IMR-90 (cell line): Measurements from ENCODE around the gene NENF. TPM values are rescaled to one million over a fixed set of nuclear protein-coding genes. Genes with fewer than 3 reads are reported as not detected.

Experiments
- ATAC-seq: fragments of 200-7000 bp; cut with Tn5 transposase; 2 replicates; pipeline ENCODE4 v1.9.1; 2020; ENCODE audit warnings: low read depth, mild to moderate bottlenecking, moderate library complexity
- BruUV-seq: library from RNA; stranded (reverse); fragments of 400-500 nt; replicated peaks from 2 replicates; lab custom pipeline; 2021; lab: Mats Ljungman, UMichigan
- CTCF ChIA-PET: fragments of 300-600 bp; formaldehyde crosslinking; extraction: SDS; loops from one replicate; lab custom pipeline; 2021; ENCODE audit warnings: antibody characterized with exemption; lab: Yijun Ruan, JAX
- POLR2A ChIA-PET: fragments of 300-600 bp; sonication (Branson Sonifier 250); formaldehyde crosslinking; loops from one replicate; lab custom pipeline; 2022; ENCODE audit warnings: antibody characterized with exemption; ENCODE audit not compliant: unreplicated experiment; lab: Charles Lee
- DNase-seq: peaks from one replicate; pipeline ENCODE4 v3.0.0; 2013
- H2AFZ ChIP-seq: replicated peaks from 2 replicates; pipeline ENCODE3; 2013; ENCODE audit warnings: low read length, mild to moderate bottlenecking; ENCODE audit not compliant: poor library complexity
- H2AK5ac ChIP-seq: 2 replicates; pipeline ENCODE4 v1.6.1; 2013; ENCODE audit warnings: low read depth, low read length, inconsistent platforms
- H2AK9ac ChIP-seq: replicated peaks from 2 replicates; pipeline ENCODE3; 2013; ENCODE audit warnings: mild to moderate bottlenecking, low read depth, low read length, moderate library complexity; ENCODE audit not compliant: poor library complexity
- H2BK120ac ChIP-seq: 2 replicates; pipeline ENCODE4 v1.6.1; 2013; ENCODE audit warnings: low read depth, low read length, inconsistent platforms
- H2BK15ac ChIP-seq: 3 replicates; pipeline ENCODE4 v1.6.1; 2013; ENCODE audit warnings: low read depth, low read length, inconsistent platforms
- H2BK20ac ChIP-seq: 2 replicates; pipeline ENCODE4 v1.6.1; 2013; ENCODE audit warnings: low read depth, mild to moderate bottlenecking, inconsistent platforms, low read length, moderate library complexity
- H2BK5ac ChIP-seq: 2 replicates; pipeline ENCODE4 v1.6.1; 2013; ENCODE audit warnings: mild to moderate bottlenecking, low read depth, low read length, inconsistent platforms; ENCODE audit not compliant: poor library complexity, severe bottlenecking
- H3K14ac ChIP-seq: replicated peaks from 2 replicates; pipeline ENCODE4 v1.6.1; 2013; ENCODE audit warnings: low read depth, low read length, inconsistent platforms
- H3K18ac ChIP-seq: 2 replicates; pipeline ENCODE4 v1.6.1; 2013; ENCODE audit warnings: low read depth, low read length, control low read depth
- H3K23ac ChIP-seq: 2 replicates; pipeline ENCODE4 v1.6.1; 2013; ENCODE audit warnings: low read depth, low read length, inconsistent platforms
- H3K27ac ChIP-seq: 2 replicates; pipeline ENCODE4 v1.5.1; 2013; ENCODE audit warnings: mild to moderate bottlenecking, control low read depth, low read length; ENCODE audit not compliant: insufficient read depth
- H3K27me3 ChIP-seq: 2 replicates; pipeline ENCODE4 v1.6.1; 2013; ENCODE audit warnings: low read length; ENCODE audit not compliant: control insufficient read depth, insufficient read depth
- H3K36me3 ChIP-seq: 2 replicates; pipeline ENCODE4 v1.6.1; 2013; ENCODE audit warnings: low read length, mixed read lengths; ENCODE audit not compliant: control insufficient read depth, insufficient read depth
- H3K4ac ChIP-seq: 2 replicates; pipeline ENCODE4 v1.6.1; 2013; ENCODE audit warnings: low read depth, low read length, inconsistent platforms
- H3K4me1 ChIP-seq: 2 replicates; pipeline ENCODE4 v1.6.1; 2013; ENCODE audit warnings: low read length, mixed read lengths; ENCODE audit not compliant: control insufficient read depth, insufficient read depth
- H3K4me2 ChIP-seq: 2 replicates; pipeline ENCODE4 v1.6.1; 2013; ENCODE audit warnings: low read depth, mild to moderate bottlenecking, control low read depth, low read length, moderate library complexity
- H3K4me3 ChIP-seq: 2 replicates; pipeline ENCODE4 v1.5.1; 2013; ENCODE audit warnings: low read depth, mild to moderate bottlenecking, control low read depth, low read length, moderate library complexity; ENCODE audit not compliant: insufficient read depth
- H3K56ac ChIP-seq: 2 replicates; pipeline ENCODE4 v1.6.1; 2013; ENCODE audit warnings: low read length, inconsistent platforms; ENCODE audit not compliant: insufficient read depth; ENCODE audit errors: extremely low read depth
- H3K79me1 ChIP-seq, 2 experiments: 2 replicates each; pipeline ENCODE4 v1.6.1; 2013; ENCODE audit warnings: low read length in 2 of 2, inconsistent platforms in 1 of 2, low read depth in 1 of 2
- H3K9ac ChIP-seq: 2 replicates; pipeline ENCODE4 v1.6.1; 2013; ENCODE audit warnings: low read depth, low read length, control low read depth
- H3K9me1 ChIP-seq: 2 replicates; pipeline ENCODE4 v1.6.1; 2013; ENCODE audit warnings: low read length, inconsistent platforms; ENCODE audit not compliant: insufficient read depth
- H3K9me3 ChIP-seq: 2 replicates; pipeline ENCODE4 v1.6.1; 2013; ENCODE audit warnings: low read length; ENCODE audit not compliant: control insufficient read depth, insufficient read depth
- H4K20me1 ChIP-seq: 2 replicates; pipeline ENCODE4 v1.6.1; 2013; ENCODE audit warnings: low read length, inconsistent platforms; ENCODE audit not compliant: insufficient read depth
- H4K5ac ChIP-seq: 2 replicates; pipeline ENCODE4 v1.6.1; 2013; ENCODE audit warnings: mild to moderate bottlenecking, low read depth, low read length, control low read depth
- H4K8ac ChIP-seq, 2 experiments: 2 replicates each; pipeline ENCODE4 v1.6.1; 2013; ENCODE audit warnings: low read depth in 2 of 2, low read length in 2 of 2, control low read depth in 1 of 2, inconsistent platforms in 1 of 2
- H4K91ac ChIP-seq: 2 replicates; pipeline ENCODE4 v1.6.1; 2013; ENCODE audit warnings: low read depth, low read length, inconsistent platforms; ENCODE audit not compliant: insufficient read depth
- BHLHE40 ChIP-seq: fragments of 150-350 bp; IDR thresholded peaks from 2 replicates; pipeline ENCODE4 v1.6.1; 2016; ENCODE audit warnings: mild to moderate bottlenecking, low read depth, low read length
- CHD1 ChIP-seq: IDR thresholded peaks from 2 replicates; pipeline ENCODE4 v1.6.1; 2012; ENCODE audit warnings: low read depth, low read length, improper control_type of control experiment
- CTCF ChIP-seq: conservative IDR thresholded peaks from 2 replicates; pipeline ENCODE4 v1.5.1; 2012; ENCODE audit warnings: mild to moderate bottlenecking, low read depth, low read length, improper control_type of control experiment
- ELK1 ChIP-seq: fragments of 150-350 bp; IDR thresholded peaks from 2 replicates; pipeline ENCODE4 v1.6.1; 2016; ENCODE audit warnings: low read depth, mild to moderate bottlenecking, low read length, moderate library complexity, borderline replicate concordance
- FOS ChIP-seq: fragments of 150-350 bp; IDR thresholded peaks from 2 replicates; pipeline ENCODE4 v1.6.1; 2016; ENCODE audit warnings: low read depth, low read length
- MAFK ChIP-seq: IDR thresholded peaks from 2 replicates; pipeline ENCODE4 v1.6.1; 2012; ENCODE audit warnings: low read depth, low read length, improper control_type of control experiment
- MAZ ChIP-seq: IDR thresholded peaks from 2 replicates; pipeline ENCODE4 v1.6.1; 2012; ENCODE audit warnings: low read depth, mild to moderate bottlenecking, low read length, improper control_type of control experiment, moderate library complexity, borderline replicate concordance
- MXI1 ChIP-seq: IDR thresholded peaks from 2 replicates; pipeline ENCODE4 v1.6.1; 2012; ENCODE audit warnings: low read depth, mild to moderate bottlenecking, low read length, moderate library complexity, borderline replicate concordance
- NFE2L2 ChIP-seq: fragments of 150-350 bp; IDR thresholded peaks from 2 replicates; pipeline ENCODE4 v1.6.1; 2016; ENCODE audit warnings: low read depth, mild to moderate bottlenecking, low read length
- POLR2A ChIP-seq: IDR thresholded peaks from 2 replicates; pipeline ENCODE4 v1.6.1; 2012; ENCODE audit warnings: mild to moderate bottlenecking, low read depth, low read length
- RAD21 ChIP-seq: IDR thresholded peaks from 2 replicates; pipeline ENCODE4 v1.6.1; 2012; ENCODE audit warnings: low read length, improper control_type of control experiment
- RFX5 ChIP-seq: IDR thresholded peaks from 2 replicates; pipeline ENCODE4 v1.8.0; 2012; ENCODE audit warnings: low read depth, mild to moderate bottlenecking, low read length, moderate library complexity
- SMC3 ChIP-seq: fragments of 150-350 bp; IDR thresholded peaks from 2 replicates; pipeline ENCODE4 v1.6.1; 2016; ENCODE audit warnings: low read depth, mild to moderate bottlenecking, antibody characterized with exemption, low read length, moderate library complexity
- USF2 ChIP-seq: fragments of 150-350 bp; IDR thresholded peaks from 2 replicates; pipeline ENCODE4 v1.6.1; 2017; ENCODE audit warnings: mild to moderate bottlenecking, antibody characterized with exemption, low read length, low read depth
- WGBS, 2 experiments: methylation state at CpG; one replicate each; pipeline versions ENCODE4 v1.1.5 to v1.1.7; 2013; ENCODE audit warnings: missing lambda C conversion rate in 2 of 2; ENCODE audit not compliant: insufficient read length in 1 of 2; ENCODE audit errors: extremely low coverage in 2 of 2; 5-methylcytosine and 5-hydroxymethylcytosine counted together
- dilution Hi-C: fragments of 300-500 bp; cut with HindIII; formaldehyde crosslinking; loops from one replicate; pipeline ENCODE4 v1.14.3; 2018; ENCODE audit warnings: low sequenced_read_pairs; ENCODE audit not compliant: unreplicated experiment
- in situ Hi-C: fragments of 300-500 bp; cut with MboI; formaldehyde crosslinking; loops from 3 replicates; pipeline ENCODE4 v1.14.3; 2019; ENCODE audit warnings: low sequenced_read_pairs, inconsistent platforms, mixed read lengths
- intact Hi-C: fragments of 100-400 bp; cut with micrococcal nuclease; formaldehyde crosslinking; loops from 2 replicates; pipeline ENCODE4 v1.10.0; 2022
- polyA plus RNA-seq, 3 experiments: library from polyadenylated mRNA; depleted of rRNA; stranded (reverse); fragments of >200 nt; gene quantifications; 2 replicates each; pipeline ENCODE4 v1.2.3, GENCODE V29; 2012; ENCODE audit warnings: low replicate concordance in 1 of 3
- total RNA-seq: library from RNA; depleted of rRNA; stranded (reverse); fragments of >200 nt; gene quantifications from 2 replicates; pipeline ENCODE4 v1.2.3, GENCODE V29; 2012

The NENF gene
- total and polyA plus RNA-seq, 2 of the 4 experiments (the other 2 are of a cell fraction) = 16.0 to 40.4 TPM

GRCh38 chr1:212455803-212456528 lies 23.2 kb downstream of the NENF start:
- H3K27me3 ChIP-seq = no peaks in the 10 kb centered on the region
- no peak overlapping the region for H2BK120ac ChIP-seq
- DNase-seq (peak; percentile 82), ATAC-seq (peak; percentile 90)
- H4K91ac ChIP-seq = no peak overlapping the region
- H3K4me1 ChIP-seq = peaks cover 4% of the 10 kb centered on the region; the same call in 1 of the 2 replicates
- ChIA-PET CTCF (interaction anchor here (0.6 to 3.3 kb wide), 43 partner anchors 9 to 777 kb away, joined by 3 to 45 read pairs (median 4); partner anchors contain the start of genes DTL, INTS7, NENF and PACC1), POLR2A (no interaction called here)
- intact Hi-C loops = loop anchor here (1.0 to 5.0 kb wide), 7 partner anchors 88 to 774 kb away; partner anchors contain the start of genes DTL and INTS7
- no peak overlapping the region for H4K5ac ChIP-seq
- no peaks in the 10 kb centered on the region for H3K9me1 ChIP-seq
- no peak overlapping the region for H2BK15ac ChIP-seq
- no peak overlapping the region for H2BK5ac ChIP-seq
- in situ Hi-C loops = loop anchor here (5.0 to 10.0 kb wide), 3 partner anchors 161 to 771 kb away; no protein-coding TSS in a partner anchor
- no peaks in the 10 kb centered on the region for H3K36me3 ChIP-seq
- 0% methylated on average over 1 of the region's 10 CpGs; no CpG with 5 or more reads in 1 of the 2 experiments for WGBS, 2 experiments
- peak overlapping the region; percentile 43 for H2AK9ac ChIP-seq
- no peak overlapping the region for H3K56ac ChIP-seq
- no peak overlapping the region for H3K4ac ChIP-seq
- dilution Hi-C loops = no loop called here
- H3K23ac ChIP-seq = no peak overlapping the region
- no peak overlapping the region for H4K8ac ChIP-seq
- H3K14ac ChIP-seq = no peak overlapping the region
- H3K18ac ChIP-seq = no peak overlapping the region
- no peaks in the 10 kb centered on the region for H3K79me1 ChIP-seq
- no peak overlapping the region for H3K27ac ChIP-seq
- H2AK5ac ChIP-seq = no peak overlapping the region
- H2AFZ ChIP-seq = peak overlapping the region; percentile 80
- H3K9ac ChIP-seq = no peak overlapping the region; the same call in 1 of the 2 replicates
- H3K4me2 ChIP-seq = peak overlapping the region; percentile 49; the same call in 1 of the 2 replicates
- no peak overlapping the region for H3K4me3 ChIP-seq
- BruUV-seq = no TSS peak
- no peak overlapping the region for H2BK20ac ChIP-seq
- H4K20me1 ChIP-seq = no peaks in the 10 kb centered on the region
- H3K9me3 ChIP-seq = peaks cover 8% of the 10 kb centered on the region; the same call in 1 of the 2 replicates
- TF ChIP-seq MAFK (no peak), MAZ (no peak), CHD1 (no peak; the same call in 1 of the 2 replicates), NFE2L2 (no peak), POLR2A (no peak), FOS (no peak), SMC3 (peak; percentile 95), ELK1 (no peak), RFX5 (no peak), BHLHE40 (no peak), USF2 (no peak), CTCF (peak; percentile 96), MXI1 (no peak), RAD21 (peak; percentile 98)
